ENCODE measurements around the gene AGMO. TPM values are rescaled to one million over a fixed set of nuclear protein-coding genes. Genes with fewer than 3 reads are reported as not detected.

Gene AGMO
- total RNA-seq, 1 experiment from 2014 or later, result 0.77 TPM

DNA sequence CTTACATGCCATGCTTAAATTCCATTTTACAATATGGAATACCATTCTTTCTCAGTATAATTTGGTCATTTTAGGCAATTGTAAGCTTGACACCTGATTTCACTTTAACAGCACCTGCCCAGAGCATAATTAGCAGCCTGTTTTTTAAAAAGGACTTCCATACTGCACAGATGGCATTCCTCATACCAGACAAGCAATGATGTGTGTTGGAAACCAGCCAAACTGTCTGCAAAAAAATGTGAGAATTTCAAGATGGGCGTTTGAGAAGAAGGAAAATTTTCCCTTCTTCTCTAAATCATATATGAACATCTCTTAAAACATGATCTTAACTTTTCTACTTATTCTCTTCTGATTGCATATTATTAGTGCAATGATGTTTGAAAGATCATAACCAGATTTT, 40.4 kb upstream of the AGMO start:
- Mint-ChIP-seq H3K4me1 (peaks cover 5% of the 10 kb centered on the region), H3K4me3 (no peak overlapping the region), H3K27me3 (ENCODE audit: low read depth) (no peaks in the 10 kb centered on the region), H3K36me3 (no peaks in the 10 kb centered on the region), H3K9me3 (no peaks in the 10 kb centered on the region), H3K27ac (no peak overlapping the region)
- ATAC-seq (no peak), DNase-seq (ENCODE audit: low spot score) (no peak)
- CTCF ChIA-PET, result no interaction called here
- TF ChIP-seq, protein P1, sequence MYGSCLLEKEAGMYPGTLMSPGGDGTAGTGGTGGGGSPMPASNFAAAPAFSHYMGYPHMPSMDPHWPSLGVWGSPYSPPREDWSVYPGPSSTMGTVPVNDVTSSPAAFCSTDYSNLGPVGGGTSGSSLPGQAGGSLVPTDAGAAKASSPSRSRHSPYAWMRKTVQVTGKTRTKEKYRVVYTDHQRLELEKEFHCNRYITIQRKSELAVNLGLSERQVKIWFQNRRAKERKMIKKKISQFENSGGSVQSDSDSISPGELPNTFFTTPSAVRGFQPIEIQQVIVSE (CRISPR knock-in tag; IDR thresholded peaks at IDR 0.05; ENCODE audit: borderline replicate concordance), result no peak
- TF ChIP-seq ELF4 (CRISPR knock-in tag; IDR thresholded peaks at IDR 0.05; ENCODE audit: low read depth) (no peak), STAT6 (CRISPR knock-in tag; conservative IDR thresholded peaks at IDR 0.05; ENCODE audit: low read depth) (no peak), CTCF (IDR thresholded peaks at IDR 0.05) (no peak), ZNF423 (CRISPR knock-in tag; IDR thresholded peaks at IDR 0.05) (no peak)
- TF ChIP-seq, protein P2, sequence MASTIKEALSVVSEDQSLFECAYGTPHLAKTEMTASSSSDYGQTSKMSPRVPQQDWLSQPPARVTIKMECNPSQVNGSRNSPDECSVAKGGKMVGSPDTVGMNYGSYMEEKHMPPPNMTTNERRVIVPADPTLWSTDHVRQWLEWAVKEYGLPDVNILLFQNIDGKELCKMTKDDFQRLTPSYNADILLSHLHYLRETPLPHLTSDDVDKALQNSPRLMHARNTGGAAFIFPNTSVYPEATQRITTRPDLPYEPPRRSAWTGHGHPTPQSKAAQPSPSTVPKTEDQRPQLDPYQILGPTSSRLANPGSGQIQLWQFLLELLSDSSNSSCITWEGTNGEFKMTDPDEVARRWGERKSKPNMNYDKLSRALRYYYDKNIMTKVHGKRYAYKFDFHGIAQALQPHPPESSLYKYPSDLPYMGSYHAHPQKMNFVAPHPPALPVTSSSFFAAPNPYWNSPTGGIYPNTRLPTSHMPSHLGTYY (CRISPR knock-in tag; IDR thresholded peaks at IDR 0.05), result no peak
- POLR2A ChIA-PET, result no interaction called here

DNA sequence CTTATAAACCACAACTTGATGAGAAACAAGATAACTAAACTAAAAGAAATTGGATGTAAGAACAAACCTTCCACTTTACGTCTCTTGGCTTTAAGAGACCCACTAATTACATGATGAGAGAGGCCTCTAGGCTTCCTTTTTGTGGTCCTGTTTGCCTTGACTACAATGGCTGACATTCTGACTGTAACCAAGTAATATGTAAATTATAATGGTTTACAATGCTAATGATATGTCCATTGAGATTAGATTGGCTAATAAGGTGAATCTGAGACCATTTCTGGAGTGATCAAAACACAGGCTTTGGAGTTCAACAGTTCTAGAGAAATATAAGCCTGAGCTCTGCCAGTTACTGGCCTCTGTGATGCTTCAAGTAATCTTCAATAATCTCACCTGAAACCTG, 39.4 kb upstream of the AGMO start:
- POLR2A ChIA-PET, result no interaction called here
- no peak overlapping the region for H3K27ac Mint-ChIP-seq
- no peaks in the 10 kb centered on the region for H3K9me3 Mint-ChIP-seq
- TF ChIP-seq, protein P3, sequence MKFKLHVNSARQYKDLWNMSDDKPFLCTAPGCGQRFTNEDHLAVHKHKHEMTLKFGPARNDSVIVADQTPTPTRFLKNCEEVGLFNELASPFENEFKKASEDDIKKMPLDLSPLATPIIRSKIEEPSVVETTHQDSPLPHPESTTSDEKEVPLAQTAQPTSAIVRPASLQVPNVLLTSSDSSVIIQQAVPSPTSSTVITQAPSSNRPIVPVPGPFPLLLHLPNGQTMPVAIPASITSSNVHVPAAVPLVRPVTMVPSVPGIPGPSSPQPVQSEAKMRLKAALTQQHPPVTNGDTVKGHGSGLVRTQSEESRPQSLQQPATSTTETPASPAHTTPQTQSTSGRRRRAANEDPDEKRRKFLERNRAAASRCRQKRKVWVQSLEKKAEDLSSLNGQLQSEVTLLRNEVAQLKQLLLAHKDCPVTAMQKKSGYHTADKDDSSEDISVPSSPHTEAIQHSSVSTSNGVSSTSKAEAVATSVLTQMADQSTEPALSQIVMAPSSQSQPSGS (CRISPR knock-in tag; IDR thresholded peaks at IDR 0.05; ENCODE audit: borderline replicate concordance, low read depth), result no peak
- TF ChIP-seq, protein P4, sequence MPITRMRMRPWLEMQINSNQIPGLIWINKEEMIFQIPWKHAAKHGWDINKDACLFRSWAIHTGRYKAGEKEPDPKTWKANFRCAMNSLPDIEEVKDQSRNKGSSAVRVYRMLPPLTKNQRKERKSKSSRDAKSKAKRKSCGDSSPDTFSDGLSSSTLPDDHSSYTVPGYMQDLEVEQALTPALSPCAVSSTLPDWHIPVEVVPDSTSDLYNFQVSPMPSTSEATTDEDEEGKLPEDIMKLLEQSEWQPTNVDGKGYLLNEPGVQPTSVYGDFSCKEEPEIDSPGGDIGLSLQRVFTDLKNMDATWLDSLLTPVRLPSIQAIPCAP (CRISPR knock-in tag; IDR thresholded peaks at IDR 0.05), result no peak
- TF ChIP-seq FOXP1 (CRISPR knock-in tag; IDR thresholded peaks at IDR 0.05; ENCODE audit: borderline replicate concordance) (no peak), ESRRA (CRISPR knock-in tag; IDR thresholded peaks at IDR 0.05; ENCODE audit: borderline replicate concordance) (no peak)
- CTCF ChIA-PET, result no interaction called here
- DNase-seq (ENCODE audit: low spot score), result no peak
- no peaks in the 10 kb centered on the region for H3K36me3 Mint-ChIP-seq
- H3K4me3 Mint-ChIP-seq, result no peak overlapping the region
- ATAC-seq, result no peak
- H3K4me1 Mint-ChIP-seq, result peaks cover 5% of the 10 kb centered on the region
- H3K27me3 Mint-ChIP-seq (ENCODE audit: low read depth), result no peaks in the 10 kb centered on the region

- ATAC-seq (peak; percentile 91), DNase-seq (ENCODE audit: low spot score) (peak; percentile 24)
- Mint-ChIP-seq H3K4me1 (peaks cover 5% of the 10 kb centered on the region), H3K36me3 (no peaks in the 10 kb centered on the region), H3K4me3 (no peak overlapping the region), H3K27ac (no peak overlapping the region), H3K9me3 (no peaks in the 10 kb centered on the region), H3K27me3 (ENCODE audit: low read depth) (no peaks in the 10 kb centered on the region)
- ChIA-PET POLR2A (no interaction called here), CTCF (interaction anchor here (0.6 kb wide), 1 partner anchor 11 kb away, joined by 3 read pairs; no protein-coding TSS in a partner anchor)
- TF ChIP-seq PREB (CRISPR knock-in tag; IDR thresholded peaks at IDR 0.05; ENCODE audit: borderline replicate concordance) (no peak), ESRRA (CRISPR knock-in tag; IDR thresholded peaks at IDR 0.05; ENCODE audit: borderline replicate concordance) (no peak), PRRX2 (CRISPR knock-in tag; IDR thresholded peaks at IDR 0.05) (no peak), ZSCAN18 (CRISPR knock-in tag; IDR thresholded peaks at IDR 0.05) (no peak)
- TF ChIP-seq, protein P5, sequence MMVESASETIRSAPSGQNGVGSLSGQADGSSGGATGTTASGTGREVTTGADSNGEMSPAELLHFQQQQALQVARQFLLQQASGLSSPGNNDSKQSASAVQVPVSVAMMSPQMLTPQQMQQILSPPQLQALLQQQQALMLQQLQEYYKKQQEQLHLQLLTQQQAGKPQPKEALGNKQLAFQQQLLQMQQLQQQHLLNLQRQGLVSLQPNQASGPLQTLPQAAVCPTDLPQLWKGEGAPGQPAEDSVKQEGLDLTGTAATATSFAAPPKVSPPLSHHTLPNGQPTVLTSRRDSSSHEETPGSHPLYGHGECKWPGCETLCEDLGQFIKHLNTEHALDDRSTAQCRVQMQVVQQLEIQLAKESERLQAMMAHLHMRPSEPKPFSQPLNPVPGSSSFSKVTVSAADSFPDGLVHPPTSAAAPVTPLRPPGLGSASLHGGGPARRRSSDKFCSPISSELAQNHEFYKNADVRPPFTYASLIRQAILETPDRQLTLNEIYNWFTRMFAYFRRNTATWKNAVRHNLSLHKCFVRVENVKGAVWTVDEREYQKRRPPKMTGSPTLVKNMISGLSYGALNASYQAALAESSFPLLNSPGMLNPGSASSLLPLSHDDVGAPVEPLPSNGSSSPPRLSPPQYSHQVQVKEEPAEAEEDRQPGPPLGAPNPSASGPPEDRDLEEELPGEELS (CRISPR knock-in tag; IDR thresholded peaks at IDR 0.05), result no peak
- TF ChIP-seq, protein P6, sequence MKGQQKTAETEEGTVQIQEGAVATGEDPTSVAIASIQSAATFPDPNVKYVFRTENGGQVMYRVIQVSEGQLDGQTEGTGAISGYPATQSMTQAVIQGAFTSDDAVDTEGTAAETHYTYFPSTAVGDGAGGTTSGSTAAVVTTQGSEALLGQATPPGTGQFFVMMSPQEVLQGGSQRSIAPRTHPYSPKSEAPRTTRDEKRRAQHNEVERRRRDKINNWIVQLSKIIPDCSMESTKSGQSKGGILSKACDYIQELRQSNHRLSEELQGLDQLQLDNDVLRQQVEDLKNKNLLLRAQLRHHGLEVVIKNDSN (CRISPR knock-in tag; IDR thresholded peaks at IDR 0.05), result no peak
Observed at GRCh38 chr7:15600298-15600697, 38.5 kb upstream of the AGMO start.
